ENCODE measurements around the gene PRICKLE2.

Gene PRICKLE2

DNA sequence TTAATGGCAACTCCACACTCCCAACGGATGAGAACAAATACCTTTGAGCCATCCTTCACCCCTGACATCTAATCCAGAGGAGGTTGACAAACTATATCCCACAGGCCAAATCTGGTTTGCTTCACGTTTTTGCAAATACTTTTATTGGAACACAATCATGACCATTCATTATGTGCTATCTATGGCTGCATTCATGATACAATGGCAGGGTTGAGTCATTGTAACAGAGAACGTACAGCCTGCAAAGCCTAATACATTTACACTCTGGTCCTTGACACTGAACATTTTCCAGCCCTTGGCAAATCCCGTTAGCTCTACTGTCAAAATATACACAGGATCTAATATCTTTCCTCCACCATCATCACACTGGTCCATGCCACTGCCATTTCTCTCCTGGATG is 7.6 kb upstream of the PRICKLE2 start:
- ChIA-PET POLR2A (no interaction called here), CTCF (no interaction called here)
- no peak for DNase-seq (ENCODE audit: extremely low spot score)
- TF ChIP-seq, protein P1, sequence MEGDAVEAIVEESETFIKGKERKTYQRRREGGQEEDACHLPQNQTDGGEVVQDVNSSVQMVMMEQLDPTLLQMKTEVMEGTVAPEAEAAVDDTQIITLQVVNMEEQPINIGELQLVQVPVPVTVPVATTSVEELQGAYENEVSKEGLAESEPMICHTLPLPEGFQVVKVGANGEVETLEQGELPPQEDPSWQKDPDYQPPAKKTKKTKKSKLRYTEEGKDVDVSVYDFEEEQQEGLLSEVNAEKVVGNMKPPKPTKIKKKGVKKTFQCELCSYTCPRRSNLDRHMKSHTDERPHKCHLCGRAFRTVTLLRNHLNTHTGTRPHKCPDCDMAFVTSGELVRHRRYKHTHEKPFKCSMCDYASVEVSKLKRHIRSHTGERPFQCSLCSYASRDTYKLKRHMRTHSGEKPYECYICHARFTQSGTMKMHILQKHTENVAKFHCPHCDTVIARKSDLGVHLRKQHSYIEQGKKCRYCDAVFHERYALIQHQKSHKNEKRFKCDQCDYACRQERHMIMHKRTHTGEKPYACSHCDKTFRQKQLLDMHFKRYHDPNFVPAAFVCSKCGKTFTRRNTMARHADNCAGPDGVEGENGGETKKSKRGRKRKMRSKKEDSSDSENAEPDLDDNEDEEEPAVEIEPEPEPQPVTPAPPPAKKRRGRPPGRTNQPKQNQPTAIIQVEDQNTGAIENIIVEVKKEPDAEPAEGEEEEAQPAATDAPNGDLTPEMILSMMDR (IDR thresholded peaks at IDR 0.05; ENCODE audit: control extremely low read depth, extremely low read depth, low read depth, missing control alignments) = no peak

DNA sequence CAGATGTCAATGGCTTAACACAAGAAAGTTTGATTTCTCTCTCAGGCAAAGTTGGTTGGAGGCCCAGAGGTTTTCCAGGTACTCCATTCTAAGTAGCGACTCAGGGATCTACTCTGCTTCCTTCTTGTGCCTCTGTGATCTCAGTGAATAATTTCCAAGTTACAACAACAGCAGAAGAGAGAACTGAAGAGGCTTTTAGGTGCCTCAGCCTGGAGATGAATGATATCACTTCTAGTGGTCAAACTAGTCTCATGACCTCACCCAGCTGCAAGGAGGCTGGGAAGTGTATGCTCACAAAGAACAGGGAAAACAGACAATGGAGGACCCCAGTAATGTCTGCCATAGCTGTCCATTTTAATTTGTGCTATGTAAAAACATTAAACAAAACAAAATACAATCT is 4.6 kb upstream of the PRICKLE2 start:
- CTCF ChIA-PET = interaction anchor here (1.4 to 1.5 kb wide), 2 partner anchors 10 to 234 kb away, joined by 4 to 6 read pairs; no protein-coding TSS in a partner anchor
- no peak for DNase-seq (ENCODE audit: extremely low spot score)
- TF ChIP-seq, protein P1 (IDR thresholded peaks at IDR 0.05; ENCODE audit: control extremely low read depth, extremely low read depth, low read depth, missing control alignments) = no peak
- POLR2A ChIA-PET = no interaction called here

DNA sequence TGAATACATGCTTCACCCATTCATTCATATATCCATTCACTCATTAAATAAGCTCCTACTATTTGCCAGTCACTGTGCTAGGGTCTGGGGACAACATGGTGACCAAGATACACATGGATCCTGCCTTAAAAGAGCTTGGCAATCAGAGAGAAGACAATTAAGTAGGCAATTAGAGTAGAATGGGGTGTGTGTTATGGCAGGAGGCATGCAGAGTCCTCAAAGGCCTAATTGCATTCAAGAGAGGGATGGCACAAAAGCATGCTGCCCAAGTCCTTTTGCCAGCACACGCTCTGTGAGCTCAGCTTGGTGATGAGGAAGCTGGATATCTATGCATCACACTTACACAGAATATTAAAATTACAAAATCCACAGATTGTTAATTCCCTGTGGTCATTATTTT is 2.8 kb upstream of the PRICKLE2 start:
- TF ChIP-seq, protein P1 (IDR thresholded peaks at IDR 0.05; ENCODE audit: control extremely low read depth, extremely low read depth, low read depth, missing control alignments) = no peak
- DNase-seq (ENCODE audit: extremely low spot score) = no peak
- ChIA-PET CTCF (no interaction called here), POLR2A (no interaction called here)

DNA sequence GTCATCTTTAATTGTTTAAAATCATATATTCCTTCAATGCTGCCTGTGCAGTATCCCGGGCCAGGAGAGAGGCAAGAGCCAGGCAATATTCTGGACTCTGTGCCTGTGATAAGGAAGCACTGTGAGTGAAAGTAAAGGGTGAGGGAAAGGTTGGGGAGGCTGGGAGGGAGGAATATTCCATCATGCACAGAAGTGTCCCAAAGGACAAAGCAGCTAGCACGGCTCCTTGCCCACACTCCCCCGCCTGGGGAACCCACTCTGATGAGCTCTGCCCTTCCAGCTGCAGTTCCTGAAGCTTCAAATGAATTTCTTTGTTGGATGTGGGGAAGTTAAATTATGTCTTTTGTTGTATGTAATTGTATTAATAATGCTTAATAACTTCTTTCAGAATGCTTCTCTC is 1.5 kb upstream of the PRICKLE2 start:
- TF ChIP-seq, protein P1 (IDR thresholded peaks at IDR 0.05; ENCODE audit: control extremely low read depth, extremely low read depth, low read depth, missing control alignments) = no peak
- ChIA-PET POLR2A (no interaction called here), CTCF (interaction anchor here (1.7 to 2.4 kb wide), 2 partner anchors 8 to 10 kb away, joined by 5 to 10 read pairs; no protein-coding TSS in a partner anchor)
- no peak for DNase-seq (ENCODE audit: extremely low spot score)

DNA sequence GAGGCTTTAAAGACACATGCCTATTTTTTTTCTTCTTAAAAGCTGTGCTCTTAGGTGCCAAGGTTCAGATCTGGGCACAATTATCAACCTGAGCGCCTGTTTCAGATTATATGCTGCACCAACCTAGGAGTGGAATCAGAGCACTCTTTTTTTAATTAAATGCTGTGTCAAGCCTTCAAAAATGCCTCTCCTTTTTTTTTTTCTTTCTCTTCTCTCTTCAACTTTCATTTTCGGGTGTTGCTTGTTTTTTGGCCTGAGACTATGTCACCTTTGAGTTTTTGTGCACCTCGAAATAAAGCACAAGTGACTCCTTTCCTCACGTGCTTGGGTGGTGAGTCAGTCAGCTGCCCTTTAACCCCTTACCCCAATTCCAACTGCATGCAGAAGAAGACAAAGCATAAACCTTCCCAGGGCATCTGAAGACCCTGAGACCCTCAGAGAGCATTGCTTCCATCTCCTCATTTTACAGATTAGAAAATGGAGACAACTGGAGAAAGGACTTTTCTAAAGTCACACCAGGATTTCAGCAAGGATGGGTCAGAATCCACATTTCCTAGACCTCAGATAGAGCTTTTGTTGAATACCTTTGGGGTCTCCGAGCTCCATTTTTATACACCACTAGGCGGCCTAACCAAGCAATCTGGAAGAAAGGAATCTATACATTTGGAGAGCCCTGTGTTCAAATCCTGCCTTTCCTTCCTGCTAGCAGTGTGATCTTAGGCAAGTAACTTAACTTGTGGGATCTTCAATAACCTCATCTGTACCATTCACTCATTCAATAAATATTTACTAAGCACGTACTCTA is 631 bp upstream of the PRICKLE2 start:
- ChIA-PET POLR2A (no interaction called here), CTCF (interaction anchor here (1.5 to 3.6 kb wide), 6 partner anchors 9 to 259 kb away, joined by 3 to 12 read pairs (median 6); no protein-coding TSS in a partner anchor)
- no peak for DNase-seq (ENCODE audit: extremely low spot score)
- TF ChIP-seq, protein P1 (IDR thresholded peaks at IDR 0.05; ENCODE audit: control extremely low read depth, extremely low read depth, low read depth, missing control alignments) = no peak

DNA sequence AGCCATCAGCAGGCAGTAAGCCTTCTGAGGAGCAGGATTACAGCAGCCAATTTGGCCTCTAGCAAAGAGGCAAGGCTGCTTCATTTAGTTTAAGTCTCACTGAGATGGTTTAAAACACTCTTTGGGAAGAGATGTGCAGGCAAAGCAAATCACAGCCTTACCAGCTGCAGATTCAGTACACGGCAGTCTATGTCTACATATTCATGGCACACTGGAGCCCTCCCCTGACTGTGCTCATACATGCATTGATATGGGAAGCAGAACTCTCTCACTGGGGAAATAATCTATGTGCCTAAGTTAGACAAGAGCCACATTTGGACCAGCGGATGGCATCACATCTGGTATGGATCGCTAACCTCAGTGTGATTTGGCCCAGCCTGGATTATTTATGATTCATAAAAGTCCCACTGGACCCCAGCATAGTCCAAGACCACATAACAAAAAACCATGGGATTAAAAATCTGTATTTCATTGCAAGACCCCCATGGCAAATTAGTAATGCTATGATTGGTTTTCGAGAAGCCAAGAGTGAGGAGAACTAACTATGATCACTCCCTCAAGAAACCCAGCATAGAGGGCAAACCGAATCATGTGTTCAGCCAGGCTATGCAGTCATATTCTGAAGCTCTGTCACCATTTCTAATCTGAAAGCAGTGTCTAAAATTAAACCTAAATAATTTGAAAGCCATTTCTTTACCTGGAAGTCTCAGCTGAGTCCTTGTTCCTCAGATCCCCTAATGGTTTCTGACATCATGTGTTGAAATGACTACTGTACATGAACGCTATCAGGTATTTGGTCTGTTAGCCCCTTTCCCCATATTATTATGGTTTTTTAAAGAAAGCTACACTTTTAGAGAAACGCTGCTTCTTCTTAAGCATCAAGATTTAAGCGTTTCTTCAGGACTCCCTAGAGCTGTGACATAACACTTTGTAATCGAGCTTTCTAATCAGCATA is 1.2 kb downstream of the PRICKLE2 start:
- TF ChIP-seq, protein P1 (IDR thresholded peaks at IDR 0.05; ENCODE audit: control extremely low read depth, extremely low read depth, low read depth, missing control alignments) = no peak
- POLR2A ChIA-PET = interaction anchor here (0.6 kb wide), 1 partner anchor 127 kb away, joined by 4 read pairs; no protein-coding TSS in a partner anchor
- CTCF ChIA-PET = interaction anchor here (1.1 to 3.6 kb wide), 10 partner anchors 9 to 260 kb away, joined by 3 to 12 read pairs (median 5); no protein-coding TSS in a partner anchor
- DNase-seq (ENCODE audit: extremely low spot score) = no peak
